ENCODE measurements around the gene CTNNBL1. TPM values are rescaled to one million over a fixed set of nuclear protein-coding genes. Genes with fewer than 3 reads are reported as not detected.

CTNNBL1 gene
- total and polyA plus RNA-seq, 7 experiments from 2014 or later = 41.7 to 93.4 (median 56.4) TPM

GRCh38 chr20:37875460-37876175 lies 181.8 kb downstream of the CTNNBL1 start:
- no peak overlapping the region for H3K27ac Mint-ChIP-seq
- intact Hi-C loops (cut with micrococcal nuclease) = no loop called here

GRCh38 chr20:37876863-37877262 lies 183.0 kb downstream of the CTNNBL1 start:
- Histone ChIP-seq H3K9me3 (ENCODE audit: control insufficient read depth in 2 of 3, low read length in 3 of 3) (no peaks in the 10 kb centered on the region), H3K4me1 (ENCODE audit: control insufficient read depth in 2 of 2, insufficient read depth in 2 of 2, low read length in 2 of 2) (no peaks in the 10 kb centered on the region), H3K4me3 (ENCODE audit: low read length) (no peak overlapping the region), H3K27me3 (ENCODE audit: control insufficient read depth in 2 of 2, insufficient read depth in 2 of 2, low read length in 2 of 2) (no peaks in the 10 kb centered on the region), H3K27ac (ENCODE audit: low read depth, low read length) (no peak overlapping the region), H3K36me3 (ENCODE audit: control insufficient read depth in 2 of 3, insufficient read depth in 3 of 3, low read length in 3 of 3) (peaks cover 0 to 21% (median 0%) of the 10 kb centered on the region in 3 experiments)
- DNase-seq (no peak), ATAC-seq (no peak)
- intact Hi-C loops (cut with micrococcal nuclease) = no loop called here
- no peak overlapping the region for H3K27ac Mint-ChIP-seq
- no peaks in the 10 kb centered on the region for H3K27me3 Mint-ChIP-seq
- H3K4me1 Mint-ChIP-seq = no peaks in the 10 kb centered on the region
- CTCF ChIA-PET = interaction anchor here (0.5 kb wide), 2 partner anchors 67 to 396 kb away, joined by 4 read pairs; no protein-coding TSS in a partner anchor
- H3K4me3 Mint-ChIP-seq = no peak overlapping the region
- peaks cover 0 to 21% (median 5%) of the 10 kb centered on the region in 5 donors for H3K36me3 Mint-ChIP-seq
- H3K9me3 Mint-ChIP-seq = peaks cover 0 to 1% (median 0%) of the 10 kb centered on the region in 11 donors
- POLR2A ChIA-PET = no interaction called here

More at GRCh38 chr20:37875460-37876175, 181.8 kb downstream of the CTNNBL1 start:
- no peak for ATAC-seq
- POLR2A ChIA-PET = no interaction called here
- Histone ChIP-seq H3K36me3 (ENCODE audit: control insufficient read depth in 2 of 3, insufficient read depth in 3 of 3, low read length in 3 of 3) (peaks cover 0 to 33% (median 0%) of the 10 kb centered on the region in 3 experiments), H3K4me1 (ENCODE audit: control insufficient read depth in 2 of 2, insufficient read depth in 2 of 2, low read length in 2 of 2) (no peaks in the 10 kb centered on the region), H3K27ac (ENCODE audit: low read depth, low read length) (no peak overlapping the region), H3K4me3 (ENCODE audit: low read length) (no peak overlapping the region), H3K27me3 (ENCODE audit: control insufficient read depth in 2 of 2, insufficient read depth in 2 of 2, low read length in 2 of 2) (no peaks in the 10 kb centered on the region), H3K9me3 (ENCODE audit: control insufficient read depth in 2 of 3, low read length in 3 of 3) (no peaks in the 10 kb centered on the region)
- Mint-ChIP-seq H3K4me1 (no peaks in the 10 kb centered on the region), H3K36me3 (peaks cover 0 to 33% (median 9%) of the 10 kb centered on the region in 5 donors), H3K4me3 (no peak overlapping the region), H3K27me3 (no peaks in the 10 kb centered on the region), H3K9me3 (no peaks in the 10 kb centered on the region)
- DNase-seq = no peak
- CTCF ChIA-PET = no interaction called here

- no peaks in the 10 kb centered on the region for H3K4me1 ChIP-seq (ENCODE audit: control insufficient read depth in 2 of 2, insufficient read depth in 2 of 2, low read length in 2 of 2)
- DNase-seq (no peak), ATAC-seq (no peak)
- Mint-ChIP-seq H3K9me3 (peaks cover 0 to 1% (median 0%) of the 10 kb centered on the region in 11 donors), H3K4me1 (peaks cover 0 to 2% (median 0%) of the 10 kb centered on the region in 7 donors), H3K27me3 (no peaks in the 10 kb centered on the region), H3K36me3 (peaks cover 0 to 13% (median 5%) of the 10 kb centered on the region in 5 donors), H3K27ac (peak overlapping the region in 1 of 9 donors; percentile 4), H3K4me3 (no peak overlapping the region)
- CTCF ChIA-PET = no interaction called here
- H3K27ac ChIP-seq (ENCODE audit: low read depth, low read length) = no peak overlapping the region
- POLR2A ChIA-PET = no interaction called here
- peaks cover 0 to 15% (median 0%) of the 10 kb centered on the region in 3 experiments for H3K36me3 ChIP-seq (ENCODE audit: control insufficient read depth in 2 of 3, insufficient read depth in 3 of 3, low read length in 3 of 3)
- H3K27me3 ChIP-seq (ENCODE audit: control insufficient read depth in 2 of 2, insufficient read depth in 2 of 2, low read length in 2 of 2) = no peaks in the 10 kb centered on the region
- intact Hi-C loops (cut with micrococcal nuclease) = no loop called here
- no peak overlapping the region for H3K4me3 ChIP-seq (ENCODE audit: low read length)
- H3K9me3 ChIP-seq (ENCODE audit: control insufficient read depth in 2 of 3, low read length in 3 of 3) = no peaks in the 10 kb centered on the region
Measured at GRCh38 chr20:37877832-37878772, 184.3 kb downstream of the CTNNBL1 start.

- H3K27me3 Mint-ChIP-seq = no peaks in the 10 kb centered on the region
- H3K4me3 Mint-ChIP-seq = no peak overlapping the region
- intact Hi-C loops (cut with micrococcal nuclease) = no loop called here
Measured at GRCh38 chr20:37878835-37879599, 185.2 kb downstream of the CTNNBL1 start.

GRCh38 chr20:37879843-37880242 lies 186.0 kb downstream of the CTNNBL1 start:
- H3K36me3 ChIP-seq (ENCODE audit: control insufficient read depth in 2 of 3, insufficient read depth in 3 of 3, low read length in 3 of 3) = peaks cover 0 to 2% (median 0%) of the 10 kb centered on the region in 3 experiments
- H3K4me1 ChIP-seq (ENCODE audit: control insufficient read depth in 2 of 2, insufficient read depth in 2 of 2, low read length in 2 of 2) = no peaks in the 10 kb centered on the region
- Mint-ChIP-seq H3K4me3 (no peak overlapping the region), H3K36me3 (peaks cover 0 to 3% (median 0%) of the 10 kb centered on the region in 5 donors), H3K9me3 (peaks cover 0 to 1% (median 0%) of the 10 kb centered on the region in 11 donors), H3K27me3 (no peaks in the 10 kb centered on the region), H3K4me1 (peaks cover 0 to 2% (median 0%) of the 10 kb centered on the region in 7 donors), H3K27ac (no peak overlapping the region)
- DNase-seq = no peak
- no peaks in the 10 kb centered on the region for H3K9me3 ChIP-seq (ENCODE audit: control insufficient read depth in 2 of 3, low read length in 3 of 3)
- H3K27me3 ChIP-seq (ENCODE audit: control insufficient read depth in 2 of 2, insufficient read depth in 2 of 2, low read length in 2 of 2) = no peaks in the 10 kb centered on the region
- ChIA-PET POLR2A (no interaction called here), CTCF (no interaction called here)
- no peak overlapping the region for H3K27ac ChIP-seq (ENCODE audit: low read depth, low read length)
- no peak for ATAC-seq
- intact Hi-C loops (cut with micrococcal nuclease) = no loop called here
- H3K4me3 ChIP-seq (ENCODE audit: low read length) = no peak overlapping the region

More at GRCh38 chr20:37878835-37879599, 185.2 kb downstream of the CTNNBL1 start:
- Histone ChIP-seq H3K4me3 (ENCODE audit: low read length) (no peak overlapping the region), H3K4me1 (ENCODE audit: control insufficient read depth in 2 of 2, insufficient read depth in 2 of 2, low read length in 2 of 2) (no peaks in the 10 kb centered on the region), H3K9me3 (ENCODE audit: control insufficient read depth in 2 of 3, low read length in 3 of 3) (no peaks in the 10 kb centered on the region), H3K27me3 (ENCODE audit: control insufficient read depth in 2 of 2, insufficient read depth in 2 of 2, low read length in 2 of 2) (no peaks in the 10 kb centered on the region), H3K36me3 (ENCODE audit: control insufficient read depth in 2 of 3, insufficient read depth in 3 of 3, low read length in 3 of 3) (peaks cover 0 to 7% (median 0%) of the 10 kb centered on the region in 3 experiments), H3K27ac (ENCODE audit: low read depth, low read length) (no peak overlapping the region)
- peaks cover 0 to 2% (median 0%) of the 10 kb centered on the region in 7 donors for H3K4me1 Mint-ChIP-seq
- H3K9me3 Mint-ChIP-seq = peaks cover 0 to 1% (median 0%) of the 10 kb centered on the region in 11 donors
- peaks cover 0 to 6% (median 4%) of the 10 kb centered on the region in 5 donors for H3K36me3 Mint-ChIP-seq
- ChIA-PET POLR2A (no interaction called here), CTCF (no interaction called here)
- ATAC-seq (no peak), DNase-seq (no peak)
- H3K27ac Mint-ChIP-seq = peak overlapping the region in 1 of 9 donors; percentile 4

Data from naive thymus-derived CD4-positive, alpha-beta T cell (primary cell).